ENCODE measurements around the gene ADAMTS12. TPM values are rescaled to one million over a fixed set of nuclear protein-coding genes. Genes with fewer than 3 reads are reported as not detected.

Gene ADAMTS12
- total RNA-seq, 1 experiment from 2014 or later: 1.2 TPM

DNA sequence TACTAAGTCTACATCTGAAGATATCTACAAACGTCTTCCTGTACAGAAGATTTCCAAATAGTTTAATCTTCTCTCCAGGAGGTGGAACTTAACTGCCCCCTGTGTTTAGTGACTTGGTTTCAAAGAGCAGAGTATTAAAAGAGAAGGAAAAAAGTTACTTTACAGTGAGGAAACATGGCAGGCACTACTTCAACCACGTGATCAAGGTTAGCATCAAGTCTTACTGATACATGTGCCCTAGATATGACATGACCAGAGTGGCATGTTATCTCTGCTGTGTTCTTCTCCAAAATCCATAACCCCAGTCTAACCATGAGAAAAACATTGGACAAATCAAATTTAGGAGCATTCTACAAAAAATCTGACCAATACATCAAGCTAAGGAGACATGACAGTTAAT lies 125.8 kb downstream of the ADAMTS12 start:
- H3K27me3 Mint-ChIP-seq (ENCODE audit: unreplicated experiment): no peaks in the 10 kb centered on the region
- BruUV-seq (replicated peaks): no TSS peak
- H3K36me3 Mint-ChIP-seq (ENCODE audit: insufficient read depth, unreplicated experiment): no peaks in the 10 kb centered on the region

DNA sequence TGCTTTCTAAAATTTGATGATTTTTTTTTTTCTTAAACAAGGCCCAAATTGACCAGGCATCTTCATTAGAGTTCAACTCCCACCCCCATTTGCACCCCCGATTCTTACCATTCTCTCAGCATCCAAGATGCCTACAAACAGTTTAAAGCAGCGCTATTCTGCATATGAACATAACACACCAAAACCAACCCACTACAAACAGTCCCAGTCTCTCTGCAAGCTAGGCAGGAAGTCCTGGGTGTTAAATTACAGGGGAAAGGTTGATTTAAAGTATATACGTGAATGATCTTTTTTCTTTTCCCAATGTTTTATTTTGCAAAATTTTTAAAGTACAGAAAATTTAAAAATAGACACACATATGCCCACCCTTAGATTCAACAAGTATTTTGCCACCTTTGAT lies 127.0 kb downstream of the ADAMTS12 start:
- peaks cover 4% of the 10 kb centered on the region for H3K9me3 Mint-ChIP-seq (ENCODE audit: low read depth, unreplicated experiment)
- TF ChIP-seq CTCF (IDR thresholded peaks at IDR 0.05; ENCODE audit: unreplicated experiment): no peak
- no peaks in the 10 kb centered on the region for H3K36me3 Mint-ChIP-seq (ENCODE audit: insufficient read depth, unreplicated experiment)
- H3K27ac Mint-ChIP-seq (ENCODE audit: unreplicated experiment): no peak overlapping the region
- CTCF ChIA-PET: no interaction called here
- no peak overlapping the region for H3K4me3 Mint-ChIP-seq (ENCODE audit: low read depth, unreplicated experiment)
- no peaks in the 10 kb centered on the region for H3K27me3 Mint-ChIP-seq (ENCODE audit: unreplicated experiment)
- no peaks in the 10 kb centered on the region for H3K4me1 Mint-ChIP-seq (ENCODE audit: low read depth, unreplicated experiment)
- no peak for DNase-seq
- intact Hi-C loops (cut with micrococcal nuclease; ENCODE audit: unreplicated experiment): loop anchor here (10.0 kb wide), 1 partner anchor 170 kb away; the partner anchor contains the start of gene RXFP3
- BruUV-seq (replicated peaks): no TSS peak

More for the DNA sequence above, 125.8 kb downstream of the ADAMTS12 start:
- intact Hi-C loops (cut with micrococcal nuclease; ENCODE audit: unreplicated experiment): loop anchor here (10.0 kb wide), 1 partner anchor 169 kb away; the partner anchor contains the start of gene RXFP3
- no peak overlapping the region for H3K27ac Mint-ChIP-seq (ENCODE audit: unreplicated experiment)
- CTCF ChIA-PET: no interaction called here
- H3K4me1 Mint-ChIP-seq (ENCODE audit: low read depth, unreplicated experiment): no peaks in the 10 kb centered on the region
- no peak for TF ChIP-seq CTCF (IDR thresholded peaks at IDR 0.05; ENCODE audit: unreplicated experiment)
- no peak overlapping the region for H3K4me3 Mint-ChIP-seq (ENCODE audit: low read depth, unreplicated experiment)
- no peak for DNase-seq
- H3K9me3 Mint-ChIP-seq (ENCODE audit: low read depth, unreplicated experiment): peaks cover 4% of the 10 kb centered on the region

DNA sequence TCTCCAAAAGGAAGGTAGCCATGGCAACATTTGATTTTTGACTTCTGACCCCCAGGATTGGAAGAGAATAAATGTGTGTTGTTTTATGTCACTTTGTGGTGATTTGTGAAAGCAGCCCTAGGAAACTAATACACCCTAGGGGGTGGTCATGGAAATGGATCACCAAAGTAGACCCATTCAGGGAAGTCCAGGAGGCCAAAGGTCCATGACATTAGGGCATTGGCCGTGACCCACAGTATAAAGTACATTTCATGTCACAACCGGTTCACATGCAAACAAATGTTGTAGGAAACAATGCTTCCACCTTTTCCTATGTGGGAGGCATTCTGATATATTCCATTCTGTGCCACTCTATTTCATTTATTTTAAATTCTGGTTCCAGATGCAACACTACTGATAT lies 128.4 kb downstream of the ADAMTS12 start:
- Mint-ChIP-seq H3K9me3 (ENCODE audit: low read depth, unreplicated experiment) (peaks cover 4% of the 10 kb centered on the region), H3K27ac (ENCODE audit: unreplicated experiment) (no peak overlapping the region), H3K27me3 (ENCODE audit: unreplicated experiment) (no peaks in the 10 kb centered on the region), H3K4me3 (ENCODE audit: low read depth, unreplicated experiment) (no peak overlapping the region), H3K36me3 (ENCODE audit: insufficient read depth, unreplicated experiment) (no peaks in the 10 kb centered on the region), H3K4me1 (ENCODE audit: low read depth, unreplicated experiment) (no peaks in the 10 kb centered on the region)
- CTCF ChIA-PET: no interaction called here
- intact Hi-C loops (cut with micrococcal nuclease; ENCODE audit: unreplicated experiment): loop anchor here (10.0 kb wide), 1 partner anchor 171 kb away; the partner anchor contains the start of gene RXFP3
- TF ChIP-seq CTCF (IDR thresholded peaks at IDR 0.05; ENCODE audit: unreplicated experiment): no peak
- DNase-seq: no peak
- no TSS peak for BruUV-seq (replicated peaks)

DNA sequence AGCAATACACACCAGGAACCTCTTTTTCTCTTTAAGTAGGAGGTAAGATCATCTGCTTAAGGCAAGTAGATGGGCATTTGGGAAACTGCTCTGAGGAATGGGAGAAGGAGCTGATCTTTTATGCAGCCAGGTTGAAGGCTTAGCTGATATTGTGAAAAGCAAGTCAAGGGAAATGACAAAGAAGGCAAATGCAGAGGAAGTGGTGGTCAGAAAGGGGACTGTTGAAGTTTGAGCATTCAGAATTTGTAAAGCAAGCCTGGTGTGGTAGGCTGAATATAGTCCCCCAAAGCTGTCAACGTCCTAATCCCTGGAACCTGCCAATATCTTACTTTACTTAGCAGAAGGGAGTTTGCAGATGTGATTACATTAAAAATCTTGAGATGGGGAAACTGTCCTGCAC lies 128.9 kb downstream of the ADAMTS12 start:
- Mint-ChIP-seq H3K36me3 (ENCODE audit: insufficient read depth, unreplicated experiment) (no peaks in the 10 kb centered on the region), H3K27me3 (ENCODE audit: unreplicated experiment) (no peaks in the 10 kb centered on the region), H3K9me3 (ENCODE audit: low read depth, unreplicated experiment) (peaks cover 4% of the 10 kb centered on the region), H3K27ac (ENCODE audit: unreplicated experiment) (no peak overlapping the region), H3K4me3 (ENCODE audit: low read depth, unreplicated experiment) (no peak overlapping the region), H3K4me1 (ENCODE audit: low read depth, unreplicated experiment) (no peaks in the 10 kb centered on the region)
- intact Hi-C loops (cut with micrococcal nuclease; ENCODE audit: unreplicated experiment): loop anchor here (10.0 kb wide), 1 partner anchor 172 kb away; the partner anchor contains the start of gene RXFP3
- no peak for TF ChIP-seq CTCF (IDR thresholded peaks at IDR 0.05; ENCODE audit: unreplicated experiment)
- no TSS peak for BruUV-seq (replicated peaks)
- CTCF ChIA-PET: no interaction called here
- no peak for DNase-seq

Data from Calu3 (cell line).